Measurements from ENCODE around the gene ITM2C. TPM values are rescaled to one million over a fixed set of nuclear protein-coding genes. Genes with fewer than 3 reads are reported as not detected.

Gene ITM2C
- total and polyA plus RNA-seq, 2 of the 8 experiments (the other 6 are each of a cell fraction or from before 2014, with no cell fraction given) = 362 to 742 TPM

- Histone ChIP-seq H3K27ac (ENCODE audit: low read depth, low read length) (no peak overlapping the region), H2BK20ac (ENCODE audit: low read length) (no peak overlapping the region), H3K4me3 (ENCODE audit: extremely low read depth in 1 of 4, insufficient read depth in 2 of 4, low read depth in 3 of 4, low read length in 4 of 4) (no peak overlapping the region), H3K9me3 (ENCODE audit: insufficient read depth in 2 of 2, low read depth in 1 of 2, low read length in 1 of 2) (no peaks in the 10 kb centered on the region), H3K27me3 (replicated peaks in 1 of 4; ENCODE audit: control insufficient read depth in 3 of 4, extremely low read depth in 1 of 4, insufficient read depth in 3 of 4, low read length in 3 of 4) (no peaks in the 10 kb centered on the region), H4K20me1 (replicated peaks in 1 of 2; ENCODE audit: control insufficient read depth in 1 of 2, insufficient read depth in 2 of 2, low read length in 2 of 2) (peaks cover 0 to 3% of the 10 kb centered on the region in 2 experiments), H2AK5ac (ENCODE audit: low read depth, low read length) (no peak overlapping the region), H3K9ac (replicated peaks in 1 of 4; ENCODE audit: extremely low read depth in 1 of 4, low read depth in 3 of 4, low read length in 3 of 4) (no peak overlapping the region), H2BK120ac (replicated peaks; ENCODE audit: low read depth, low read length) (no peak overlapping the region), H3K14ac (ENCODE audit: insufficient read length) (no peak overlapping the region), H3K79me1 (ENCODE audit: low read depth, low read length) (no peaks in the 10 kb centered on the region), H3K56ac (replicated peaks; ENCODE audit: insufficient read length, low read depth, low read length) (no peak overlapping the region), H4K5ac (ENCODE audit: insufficient read length, low read depth, low read length) (no peak overlapping the region), H3K18ac (ENCODE audit: extremely low read depth, low read length) (no peak overlapping the region), H3K23me2 (ENCODE audit: low read depth, low read length) (no peaks in the 10 kb centered on the region), H3K23ac (ENCODE audit: insufficient read length) (no peak overlapping the region), H4K8ac (ENCODE audit: extremely low read depth, insufficient read depth, low read length) (no peak overlapping the region), H2BK15ac (ENCODE audit: low read length) (no peak overlapping the region), H4K91ac (replicated peaks; ENCODE audit: insufficient read length, low read length) (no peak overlapping the region), H3K4ac (replicated peaks; ENCODE audit: insufficient read length, low read depth, low read length) (no peak overlapping the region), H2BK5ac (ENCODE audit: low read depth, low read length) (no peak overlapping the region), H2BK12ac (ENCODE audit: low read depth, low read length) (no peak overlapping the region), H3K79me2 (ENCODE audit: control insufficient read depth in 1 of 2, insufficient read depth in 2 of 2, low read length in 2 of 2) (no peaks in the 10 kb centered on the region), H2AFZ (ENCODE audit: low read length) (no peak overlapping the region), H3K36me3 (ENCODE audit: control insufficient read depth in 2 of 4, insufficient read depth in 4 of 4, low read length in 3 of 4) (peaks cover 0 to 23% (median 9%) of the 10 kb centered on the region in 4 experiments; a peak in 5 of 8 replicates), H3K4me2 (ENCODE audit: insufficient read depth in 1 of 2, low read depth in 2 of 2, low read length in 2 of 2) (no peak overlapping the region), H3K4me1 (replicated peaks in 1 of 4; ENCODE audit: control insufficient read depth in 3 of 4, insufficient read depth in 4 of 4, low read length in 3 of 4) (peaks cover 0 to 6% (median 1%) of the 10 kb centered on the region in 4 experiments; a peak in 3 of 7 replicates)
- ChIA-PET POLR2A (ENCODE audit: partially characterized antibody) (no interaction called here), CTCF (ENCODE audit: partially characterized antibody) (interaction anchor here (1.2 to 1.6 kb wide), 3 partner anchors 10 to 51 kb away, joined by 3 to 7 read pairs (median 4); no protein-coding TSS in a partner anchor)
- 92% methylated on average over 1 of the region's 1 CpG; no CpG with 5 or more reads in 1 of the 2 experiments for WGBS, 2 experiments (ENCODE audit: extremely low coverage in 1 of 2, insufficient coverage in 1 of 2, insufficient read length in 1 of 2, insufficient replicate concordance in 2 of 2, low coverage in 1 of 2, low lambda C conversion rate in 2 of 2, missing lambda C conversion rate in 1 of 2)
- no peak for DNase-seq (ENCODE audit: low read depth in 1 of 2, low spot score in 2 of 2)
- FAIRE-seq = no peak
- TF ChIP-seq HDAC6 (IDR thresholded peaks at IDR 0.05; ENCODE audit: low read depth, low read length) = no peak
- TF ChIP-seq SP1 (IDR thresholded peaks at IDR 0.05; ENCODE audit: low read depth, low read length) = no peak
- no peak for TF ChIP-seq SUZ12 (IDR thresholded peaks at IDR 0.05; ENCODE audit: low read length)
- TF ChIP-seq KDM1A (IDR thresholded peaks at IDR 0.05; ENCODE audit: borderline replicate concordance, low read length) = no peak
- TF ChIP-seq PHF8 (conservative IDR thresholded peaks at IDR 0.05; ENCODE audit: low read depth, low read length) = no peak
- no peak for TF ChIP-seq SRF (IDR thresholded peaks at IDR 0.05; ENCODE audit: low read depth, low read length)
- no peak for TF ChIP-seq NRF1 (IDR thresholded peaks at IDR 0.05; ENCODE audit: low read depth, low read length)
These were observed 45.3 kb upstream of the ITM2C start for GRCh38 chr2:230819433-230819832.
